Measurements from ENCODE around the gene ZSWIM4. TPM values are rescaled to one million over a fixed set of nuclear protein-coding genes. Genes with fewer than 3 reads are reported as not detected.

The ZSWIM4 gene
- total and polyA plus RNA-seq, 10 of the 15 experiments (the other 5 are each of a cell fraction or from before 2014, with no cell fraction given): 0.73 to 11.1 (median 1.8) TPM; not detected in 2

DNA sequence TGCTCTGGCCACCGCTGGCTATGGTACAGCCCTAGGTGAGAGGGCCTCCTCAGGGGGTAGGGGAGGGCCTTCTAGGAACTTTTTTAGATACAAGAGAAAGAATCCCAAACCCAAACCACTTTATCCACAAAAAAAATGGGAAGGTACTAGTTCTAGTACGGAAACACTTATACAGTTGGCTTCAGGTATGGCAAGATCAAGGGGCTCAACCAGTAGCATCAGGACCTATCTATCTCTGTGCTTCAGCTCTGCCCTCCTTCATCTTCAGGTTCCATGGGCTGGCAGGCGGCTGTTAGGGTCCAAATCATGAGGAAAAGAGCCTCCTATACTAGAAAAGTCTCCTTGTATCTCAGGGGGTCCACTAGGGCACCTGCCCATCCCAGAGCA, 29.2 kb upstream of the ZSWIM4 start:
- no peak for ATAC-seq
- in situ Hi-C loops (cut with MboI): no loop called here
- no peak overlapping the region; the same call in 1 of the 2 replicates for H3K4me2 ChIP-seq (ENCODE audit: control insufficient read depth, insufficient read depth)
- no peak overlapping the region for H3K27ac ChIP-seq (ENCODE audit: control insufficient read depth, insufficient read depth)
- H3K9me3 ChIP-seq (replicated peaks; ENCODE audit: control insufficient read depth, insufficient read depth, low read length): no peaks in the 10 kb centered on the region
- H3K79me2 ChIP-seq (ENCODE audit: control insufficient read depth, insufficient read depth, low read length): peaks cover 19% of the 10 kb centered on the region
- H3K4me3 ChIP-seq: 0 out of 2 replicates have a peak overlapping the region, but pooled peaks have one; percentile 83
- ChIA-PET RAD21 (ENCODE audit: unreplicated experiment) (no interaction called here), POLR2A (no interaction called here), SMC1A (ENCODE audit: uncharacterized antibody, unreplicated experiment) (interaction anchor here (0.8 to 2.0 kb wide), 2 partner anchors 8 to 9 kb away, joined by 4 to 6 read pairs; partner anchors contain the start of gene C19orf53), CTCF (no interaction called here)
- BruUV-seq (replicated peaks): no TSS peak
- no peak overlapping the region for H3K9ac ChIP-seq (ENCODE audit: control insufficient read depth, insufficient read depth, low read length)
- H3K36me3 ChIP-seq (ENCODE audit: control insufficient read depth in 2 of 2, insufficient read depth in 2 of 2, low read length in 1 of 2): peaks cover 4 to 5% of the 10 kb centered on the region in 2 experiments; a peak in 3 of 4 replicates
- H2AFZ ChIP-seq (ENCODE audit: control insufficient read depth, low read depth, low read length): no peak overlapping the region
- TF ChIP-seq, protein P1, sequence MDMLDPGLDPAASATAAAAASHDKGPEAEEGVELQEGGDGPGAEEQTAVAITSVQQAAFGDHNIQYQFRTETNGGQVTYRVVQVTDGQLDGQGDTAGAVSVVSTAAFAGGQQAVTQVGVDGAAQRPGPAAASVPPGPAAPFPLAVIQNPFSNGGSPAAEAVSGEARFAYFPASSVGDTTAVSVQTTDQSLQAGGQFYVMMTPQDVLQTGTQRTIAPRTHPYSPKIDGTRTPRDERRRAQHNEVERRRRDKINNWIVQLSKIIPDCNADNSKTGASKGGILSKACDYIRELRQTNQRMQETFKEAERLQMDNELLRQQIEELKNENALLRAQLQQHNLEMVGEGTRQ (IDR thresholded peaks at IDR 0.05; ENCODE audit: borderline replicate concordance, low read depth, low read length): no peak
- TF ChIP-seq, protein P2, sequence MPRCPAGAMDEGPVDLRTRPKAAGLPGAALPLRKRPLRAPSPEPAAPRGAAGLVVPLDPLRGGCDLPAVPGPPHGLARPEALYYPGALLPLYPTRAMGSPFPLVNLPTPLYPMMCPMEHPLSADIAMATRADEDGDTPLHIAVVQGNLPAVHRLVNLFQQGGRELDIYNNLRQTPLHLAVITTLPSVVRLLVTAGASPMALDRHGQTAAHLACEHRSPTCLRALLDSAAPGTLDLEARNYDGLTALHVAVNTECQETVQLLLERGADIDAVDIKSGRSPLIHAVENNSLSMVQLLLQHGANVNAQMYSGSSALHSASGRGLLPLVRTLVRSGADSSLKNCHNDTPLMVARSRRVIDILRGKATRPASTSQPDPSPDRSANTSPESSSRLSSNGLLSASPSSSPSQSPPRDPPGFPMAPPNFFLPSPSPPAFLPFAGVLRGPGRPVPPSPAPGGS (IDR thresholded peaks at IDR 0.05; ENCODE audit: borderline replicate concordance, insufficient read depth, low read depth, low read length, poor library complexity, severe bottlenecking): no peak
- TF ChIP-seq ETV6 (conservative IDR thresholded peaks at IDR 0.05 in 1 of 2, IDR thresholded peaks at IDR 0.05 in 1 of 2; ENCODE audit: borderline replicate concordance in 1 of 2, low read depth in 1 of 2) (no peak), JUND (IDR thresholded peaks at IDR 0.05; ENCODE audit: low read depth, low read length) (no peak), ZBED1 (IDR thresholded peaks at IDR 0.05; ENCODE audit: borderline replicate concordance) (no peak), YY1 (IDR thresholded peaks at IDR 0.05; ENCODE audit: low read depth, low read length) (no peak), YBX1 (IDR thresholded peaks at IDR 0.05) (no peak)
- TF ChIP-seq, protein P3, sequence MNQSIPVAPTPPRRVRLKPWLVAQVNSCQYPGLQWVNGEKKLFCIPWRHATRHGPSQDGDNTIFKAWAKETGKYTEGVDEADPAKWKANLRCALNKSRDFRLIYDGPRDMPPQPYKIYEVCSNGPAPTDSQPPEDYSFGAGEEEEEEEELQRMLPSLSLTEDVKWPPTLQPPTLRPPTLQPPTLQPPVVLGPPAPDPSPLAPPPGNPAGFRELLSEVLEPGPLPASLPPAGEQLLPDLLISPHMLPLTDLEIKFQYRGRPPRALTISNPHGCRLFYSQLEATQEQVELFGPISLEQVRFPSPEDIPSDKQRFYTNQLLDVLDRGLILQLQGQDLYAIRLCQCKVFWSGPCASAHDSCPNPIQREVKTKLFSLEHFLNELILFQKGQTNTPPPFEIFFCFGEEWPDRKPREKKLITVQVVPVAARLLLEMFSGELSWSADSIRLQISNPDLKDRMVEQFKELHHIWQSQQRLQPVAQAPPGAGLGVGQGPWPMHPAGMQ (IDR thresholded peaks at IDR 0.05; ENCODE audit: borderline replicate concordance): no peak
- TF ChIP-seq, protein P4, sequence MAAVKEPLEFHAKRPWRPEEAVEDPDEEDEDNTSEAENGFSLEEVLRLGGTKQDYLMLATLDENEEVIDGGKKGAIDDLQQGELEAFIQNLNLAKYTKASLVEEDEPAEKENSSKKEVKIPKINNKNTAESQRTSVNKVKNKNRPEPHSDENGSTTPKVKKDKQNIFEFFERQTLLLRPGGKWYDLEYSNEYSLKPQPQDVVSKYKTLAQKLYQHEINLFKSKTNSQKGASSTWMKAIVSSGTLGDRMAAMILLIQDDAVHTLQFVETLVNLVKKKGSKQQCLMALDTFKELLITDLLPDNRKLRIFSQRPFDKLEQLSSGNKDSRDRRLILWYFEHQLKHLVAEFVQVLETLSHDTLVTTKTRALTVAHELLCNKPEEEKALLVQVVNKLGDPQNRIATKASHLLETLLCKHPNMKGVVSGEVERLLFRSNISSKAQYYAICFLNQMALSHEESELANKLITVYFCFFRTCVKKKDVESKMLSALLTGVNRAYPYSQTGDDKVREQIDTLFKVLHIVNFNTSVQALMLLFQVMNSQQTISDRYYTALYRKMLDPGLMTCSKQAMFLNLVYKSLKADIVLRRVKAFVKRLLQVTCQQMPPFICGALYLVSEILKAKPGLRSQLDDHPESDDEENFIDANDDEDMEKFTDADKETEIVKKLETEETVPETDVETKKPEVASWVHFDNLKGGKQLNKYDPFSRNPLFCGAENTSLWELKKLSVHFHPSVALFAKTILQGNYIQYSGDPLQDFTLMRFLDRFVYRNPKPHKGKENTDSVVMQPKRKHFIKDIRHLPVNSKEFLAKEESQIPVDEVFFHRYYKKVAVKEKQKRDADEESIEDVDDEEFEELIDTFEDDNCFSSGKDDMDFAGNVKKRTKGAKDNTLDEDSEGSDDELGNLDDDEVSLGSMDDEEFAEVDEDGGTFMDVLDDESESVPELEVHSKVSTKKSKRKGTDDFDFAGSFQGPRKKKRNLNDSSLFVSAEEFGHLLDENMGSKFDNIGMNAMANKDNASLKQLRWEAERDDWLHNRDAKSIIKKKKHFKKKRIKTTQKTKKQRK (IDR thresholded peaks at IDR 0.05; ENCODE audit: low read depth, low read length): no peak
- TF ChIP-seq, protein P5, sequence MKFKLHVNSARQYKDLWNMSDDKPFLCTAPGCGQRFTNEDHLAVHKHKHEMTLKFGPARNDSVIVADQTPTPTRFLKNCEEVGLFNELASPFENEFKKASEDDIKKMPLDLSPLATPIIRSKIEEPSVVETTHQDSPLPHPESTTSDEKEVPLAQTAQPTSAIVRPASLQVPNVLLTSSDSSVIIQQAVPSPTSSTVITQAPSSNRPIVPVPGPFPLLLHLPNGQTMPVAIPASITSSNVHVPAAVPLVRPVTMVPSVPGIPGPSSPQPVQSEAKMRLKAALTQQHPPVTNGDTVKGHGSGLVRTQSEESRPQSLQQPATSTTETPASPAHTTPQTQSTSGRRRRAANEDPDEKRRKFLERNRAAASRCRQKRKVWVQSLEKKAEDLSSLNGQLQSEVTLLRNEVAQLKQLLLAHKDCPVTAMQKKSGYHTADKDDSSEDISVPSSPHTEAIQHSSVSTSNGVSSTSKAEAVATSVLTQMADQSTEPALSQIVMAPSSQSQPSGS (IDR thresholded peaks at IDR 0.05; ENCODE audit: low read length): no peak
- TF ChIP-seq, protein P6, sequence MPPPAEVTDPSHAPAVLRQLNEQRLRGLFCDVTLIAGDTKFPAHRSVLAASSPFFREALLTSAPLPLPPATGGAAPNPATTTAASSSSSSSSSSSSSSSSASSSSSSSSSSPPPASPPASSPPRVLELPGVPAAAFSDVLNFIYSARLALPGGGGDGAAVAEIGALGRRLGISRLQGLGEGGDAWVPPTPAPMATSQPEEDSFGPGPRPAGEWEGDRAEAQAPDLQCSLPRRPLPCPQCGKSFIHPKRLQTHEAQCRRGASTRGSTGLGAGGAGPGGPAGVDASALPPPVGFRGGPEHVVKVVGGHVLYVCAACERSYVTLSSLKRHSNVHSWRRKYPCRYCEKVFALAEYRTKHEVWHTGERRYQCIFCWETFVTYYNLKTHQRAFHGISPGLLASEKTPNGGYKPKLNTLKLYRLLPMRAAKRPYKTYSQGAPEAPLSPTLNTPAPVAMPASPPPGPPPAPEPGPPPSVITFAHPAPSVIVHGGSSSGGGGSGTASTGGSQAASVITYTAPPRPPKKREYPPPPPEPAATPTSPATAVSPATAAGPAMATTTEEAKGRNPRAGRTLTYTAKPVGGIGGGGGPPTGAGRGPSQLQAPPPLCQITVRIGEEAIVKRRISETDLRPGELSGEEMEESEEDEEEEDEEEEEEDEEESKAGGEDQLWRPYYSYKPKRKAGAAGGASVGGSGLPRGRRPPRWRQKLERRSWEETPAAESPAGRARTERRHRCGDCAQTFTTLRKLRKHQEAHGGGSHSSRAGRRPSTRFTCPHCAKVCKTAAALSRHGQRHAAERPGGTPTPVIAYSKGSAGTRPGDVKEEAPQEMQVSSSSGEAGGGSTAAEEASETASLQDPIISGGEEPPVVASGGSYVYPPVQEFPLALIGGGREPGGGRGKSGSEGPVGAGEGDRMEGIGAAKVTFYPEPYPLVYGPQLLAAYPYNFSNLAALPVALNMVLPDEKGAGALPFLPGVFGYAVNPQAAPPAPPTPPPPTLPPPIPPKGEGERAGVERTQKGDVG (CRISPR knock-in tag; IDR thresholded peaks at IDR 0.05): no peak
- WGBS (ENCODE audit: insufficient coverage, insufficient replicate concordance, low lambda C conversion rate, missing lambda C conversion rate): 97% methylated on average over 3 of the region's 3 CpGs
- no peak for FAIRE-seq
- no peaks in the 10 kb centered on the region for H3K27me3 ChIP-seq (replicated peaks in 1 of 2; ENCODE audit: control insufficient read depth in 2 of 2, insufficient read depth in 2 of 2, low read length in 1 of 2)
- no peak for DNase-seq (ENCODE audit: low read depth, low spot score)
- no peaks in the 10 kb centered on the region for H3K4me1 ChIP-seq (ENCODE audit: control insufficient read depth, insufficient read depth, low read length)
- intact Hi-C loops (cut with micrococcal nuclease; ENCODE audit: unreplicated experiment): no loop called here
- H4K20me1 ChIP-seq (ENCODE audit: control insufficient read depth, insufficient read depth): no peaks in the 10 kb centered on the region

Measured in GM12878 (cell line).